Measurements from ENCODE around the gene SMS. TPM values are rescaled to one million over a fixed set of nuclear protein-coding genes. Genes with fewer than 3 reads are reported as not detected.

SMS gene
- 10 to 100 TPM; 43.6 to 64.7 (median 44.5) TPM for total RNA-seq

- Histone ChIP-seq H3K27me3 (peaks cover 0 to 29% of the 10 kb centered on the region in 2 donors), H3K4me1 (no peaks in the 10 kb centered on the region), H3K4me3 (peak within 1 kb of the TSS; percentile 51 to 83 (median 60)), H3K27ac (peak within 1 kb of the TSS; percentile 75 to 87), H3K9me3 (no peaks in the 10 kb centered on the region), H3K36me3 (no peaks in the 10 kb centered on the region)
- intact Hi-C loops (cut with DNase I; ENCODE audit: low total_unique reads), result no loop called here
- TF ChIP-seq, protein P1, sequence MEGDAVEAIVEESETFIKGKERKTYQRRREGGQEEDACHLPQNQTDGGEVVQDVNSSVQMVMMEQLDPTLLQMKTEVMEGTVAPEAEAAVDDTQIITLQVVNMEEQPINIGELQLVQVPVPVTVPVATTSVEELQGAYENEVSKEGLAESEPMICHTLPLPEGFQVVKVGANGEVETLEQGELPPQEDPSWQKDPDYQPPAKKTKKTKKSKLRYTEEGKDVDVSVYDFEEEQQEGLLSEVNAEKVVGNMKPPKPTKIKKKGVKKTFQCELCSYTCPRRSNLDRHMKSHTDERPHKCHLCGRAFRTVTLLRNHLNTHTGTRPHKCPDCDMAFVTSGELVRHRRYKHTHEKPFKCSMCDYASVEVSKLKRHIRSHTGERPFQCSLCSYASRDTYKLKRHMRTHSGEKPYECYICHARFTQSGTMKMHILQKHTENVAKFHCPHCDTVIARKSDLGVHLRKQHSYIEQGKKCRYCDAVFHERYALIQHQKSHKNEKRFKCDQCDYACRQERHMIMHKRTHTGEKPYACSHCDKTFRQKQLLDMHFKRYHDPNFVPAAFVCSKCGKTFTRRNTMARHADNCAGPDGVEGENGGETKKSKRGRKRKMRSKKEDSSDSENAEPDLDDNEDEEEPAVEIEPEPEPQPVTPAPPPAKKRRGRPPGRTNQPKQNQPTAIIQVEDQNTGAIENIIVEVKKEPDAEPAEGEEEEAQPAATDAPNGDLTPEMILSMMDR (IDR thresholded peaks at IDR 0.05), result no peak
- peak in 1 of 3 donors; percentile 7 for TF ChIP-seq POLR2AphosphoS5 (IDR thresholded peaks at IDR 0.05)
- DNase-seq (ENCODE audit: low spot score in 2 of 2), result peak; percentile 41 to 57
Observed at GRCh38 chrX:21940356-21940829, at the start of gene SMS. TSS of gene SMS (plus strand) at chrX:21940709. CDS start at chrX:21940825, 116 bp downstream.

DNA sequence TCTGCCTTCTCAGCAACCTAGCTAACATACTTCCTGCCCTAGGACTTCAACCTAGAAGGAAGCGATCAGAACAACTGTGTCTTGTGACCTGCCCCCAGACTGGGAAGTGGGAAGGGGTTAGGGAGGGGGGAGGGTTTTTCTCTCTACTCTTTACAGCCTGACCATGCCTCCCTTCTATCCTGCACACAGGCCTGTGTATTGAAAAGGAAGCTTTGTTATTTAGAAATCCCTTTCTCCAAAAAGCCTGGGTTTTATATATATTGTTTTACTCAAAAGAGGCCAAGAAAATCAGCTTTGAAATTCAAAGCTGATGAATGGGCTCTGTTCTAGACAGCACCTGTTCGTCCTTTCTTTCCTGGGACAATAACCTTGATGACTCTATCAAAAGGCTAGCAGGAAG lies 35.2 kb upstream of the SMS start:
- peaks cover 0 to 7% of the 10 kb centered on the region in 2 donors for H3K27me3 ChIP-seq
- H3K4me3 ChIP-seq, result no peak overlapping the region
- no peaks in the 10 kb centered on the region for H3K4me1 ChIP-seq
- no peaks in the 10 kb centered on the region for H3K36me3 ChIP-seq
- H3K27ac ChIP-seq, result no peak overlapping the region
- no peak for DNase-seq (ENCODE audit: low spot score in 2 of 2)
- no peaks in the 10 kb centered on the region for H3K9me3 ChIP-seq
- TF ChIP-seq POLR2A (IDR thresholded peaks at IDR 0.05) (no peak), POLR2AphosphoS5 (IDR thresholded peaks at IDR 0.05) (no peak)
- TF ChIP-seq, protein P1 (IDR thresholded peaks at IDR 0.05), result no peak
- intact Hi-C loops (cut with DNase I; ENCODE audit: low total_unique reads), result no loop called here

DNA sequence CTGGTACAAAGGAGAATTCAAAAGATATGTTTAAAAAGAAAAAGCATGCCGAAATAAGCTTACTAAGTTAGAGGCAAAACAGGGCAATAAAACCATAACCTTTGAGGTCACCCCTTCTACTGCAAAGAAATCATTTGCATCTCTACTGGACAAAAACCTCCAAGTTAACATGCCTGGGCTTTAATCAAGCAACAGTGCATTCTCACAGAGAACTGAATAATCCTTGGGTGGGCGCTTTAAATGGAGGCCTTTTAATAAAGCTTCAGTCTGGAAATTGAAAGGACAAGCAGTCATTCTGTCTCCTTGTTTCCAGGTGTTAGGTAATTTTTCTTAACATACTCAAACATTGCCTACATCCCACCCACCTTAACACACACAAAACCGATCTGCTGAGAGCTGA lies 34.6 kb upstream of the SMS start:
- peaks cover 0 to 8% of the 10 kb centered on the region in 2 donors for H3K27me3 ChIP-seq
- no peaks in the 10 kb centered on the region for H3K36me3 ChIP-seq
- no peak for DNase-seq (ENCODE audit: low spot score in 2 of 2)
- no peak for TF ChIP-seq POLR2A (IDR thresholded peaks at IDR 0.05)
- TF ChIP-seq, protein P1 (IDR thresholded peaks at IDR 0.05), result no peak
- TF ChIP-seq POLR2AphosphoS5 (IDR thresholded peaks at IDR 0.05), result no peak
- no peak overlapping the region for H3K27ac ChIP-seq
- no peaks in the 10 kb centered on the region for H3K4me1 ChIP-seq
- H3K9me3 ChIP-seq, result no peaks in the 10 kb centered on the region
- H3K4me3 ChIP-seq, result no peak overlapping the region
- intact Hi-C loops (cut with DNase I; ENCODE audit: low total_unique reads), result no loop called here

DNA sequence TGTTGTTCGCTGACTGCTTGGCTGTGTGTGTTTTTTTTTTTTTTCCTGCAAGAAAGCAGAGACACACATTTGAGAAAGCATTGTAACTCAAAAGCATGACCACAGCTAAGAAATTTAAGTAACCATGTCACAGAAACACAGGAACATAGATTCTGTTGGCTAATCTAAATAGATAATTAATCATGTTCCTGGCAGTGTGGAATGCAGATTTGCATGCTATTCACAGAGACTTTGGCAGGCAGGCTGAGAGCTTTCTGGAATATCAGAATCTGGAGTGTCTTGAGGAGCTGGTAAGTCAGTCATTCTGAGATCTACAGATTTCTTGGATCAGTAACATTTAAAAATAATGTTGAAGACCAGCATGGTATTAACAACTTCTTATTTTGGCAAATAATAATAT lies 33.2 kb upstream of the SMS start:
- TF ChIP-seq, protein P1 (IDR thresholded peaks at IDR 0.05), result no peak
- TF ChIP-seq POLR2A (IDR thresholded peaks at IDR 0.05) (no peak), POLR2AphosphoS5 (IDR thresholded peaks at IDR 0.05) (no peak)
- intact Hi-C loops (cut with DNase I; ENCODE audit: low total_unique reads), result no loop called here
- H3K27me3 ChIP-seq, result peaks cover 0 to 12% of the 10 kb centered on the region in 2 donors
- no peaks in the 10 kb centered on the region for H3K4me1 ChIP-seq
- DNase-seq (ENCODE audit: low spot score in 2 of 2), result no peak
- H3K9me3 ChIP-seq, result no peaks in the 10 kb centered on the region
- H3K36me3 ChIP-seq, result no peaks in the 10 kb centered on the region
- no peak overlapping the region for H3K27ac ChIP-seq
- no peak overlapping the region for H3K4me3 ChIP-seq

DNA sequence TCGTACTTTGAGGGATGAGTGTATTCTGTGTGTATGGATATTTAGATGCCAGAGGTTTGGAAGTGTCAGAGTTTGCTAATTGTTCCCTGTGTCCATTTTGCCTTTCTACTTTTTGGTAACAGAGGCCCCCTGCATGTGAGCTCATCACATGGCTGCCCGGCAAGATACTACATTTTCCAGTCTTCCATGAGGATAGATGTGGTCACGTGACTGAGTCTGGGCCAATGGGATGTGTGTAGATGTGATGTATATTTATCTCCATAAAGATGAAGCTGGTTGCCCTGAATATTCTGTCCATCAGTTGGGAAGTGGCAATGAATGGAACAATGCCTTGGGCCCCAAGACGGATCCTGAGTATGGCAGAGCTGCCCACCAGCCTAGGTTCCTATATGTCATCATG lies 29.0 kb upstream of the SMS start:
- H3K9me3 ChIP-seq, result no peaks in the 10 kb centered on the region
- intact Hi-C loops (cut with DNase I; ENCODE audit: low total_unique reads), result no loop called here
- no peak overlapping the region for H3K4me3 ChIP-seq
- peaks cover 0 to 8% of the 10 kb centered on the region in 2 donors for H3K27me3 ChIP-seq
- TF ChIP-seq POLR2AphosphoS5 (IDR thresholded peaks at IDR 0.05), result no peak
- TF ChIP-seq, protein P1 (IDR thresholded peaks at IDR 0.05), result no peak
- no peak for TF ChIP-seq POLR2A (IDR thresholded peaks at IDR 0.05)
- no peak for DNase-seq (ENCODE audit: low spot score in 2 of 2)
- H3K36me3 ChIP-seq, result no peaks in the 10 kb centered on the region
- no peaks in the 10 kb centered on the region for H3K4me1 ChIP-seq
- no peak overlapping the region for H3K27ac ChIP-seq

All from breast epithelium (tissue), 4 donors.